Measurements from ENCODE around the gene WNT9B. TPM values are rescaled to one million over a fixed set of nuclear protein-coding genes. Genes with fewer than 3 reads are reported as not detected.

WNT9B gene
- total and polyA plus RNA-seq, 9 of the 15 experiments (the other 6 are each of a cell fraction or from before 2014, with no cell fraction given): not detected

- FAIRE-seq (no peak), ATAC-seq (no peak), DNase-seq (ENCODE audit: extremely low read depth in 1 of 4, low spot score in 3 of 4) (no peak)
- 6% methylated on average over 3 of the region's 4 CpGs for WGBS (ENCODE audit: insufficient coverage, low coverage, missing lambda C conversion rate)
- H3K36me3 ChIP-seq (ENCODE audit: control insufficient read depth, insufficient read depth, low read length): no peaks in the 10 kb centered on the region
- no peak overlapping the region for H3K27ac ChIP-seq (ENCODE audit: extremely low read depth, low read depth, low read length)
- H3K9ac ChIP-seq (ENCODE audit: insufficient read depth in 1 of 2, low read depth in 2 of 2, low read length in 2 of 2): no peak overlapping the region
- H3K79me2 ChIP-seq (ENCODE audit: control insufficient read depth, insufficient read depth, low read length): no peaks in the 10 kb centered on the region
- in situ Hi-C loops (cut with MboI): no loop called here
- BruUV-seq (replicated peaks): no TSS peak
- H3K4me3 ChIP-seq: no peak overlapping the region
- intact Hi-C loops (cut with micrococcal nuclease): loop anchor here (5.0 kb wide), 1 partner anchor 38 kb away; no protein-coding TSS in a partner anchor
- TF ChIP-seq KAT7 (CRISPR knock-in tag; IDR thresholded peaks at IDR 0.05; ENCODE audit: borderline replicate concordance) (no peak), RFX1 (IDR thresholded peaks at IDR 0.05) (peak; percentile 19; the same call in 1 of the 2 replicates), EGR1 (conservative IDR thresholded peaks at IDR 0.05) (peak; percentile 50; the same call in 1 of the 2 replicates)
- no peak overlapping the region for H2AFZ ChIP-seq (ENCODE audit: low read depth, low read length)
- peaks cover 2% of the 10 kb centered on the region for H3K9me1 ChIP-seq (ENCODE audit: control insufficient read depth, insufficient read depth, low read length)
- H4K20me1 ChIP-seq (replicated peaks; ENCODE audit: control insufficient read depth, insufficient read depth, low read length): no peaks in the 10 kb centered on the region
- no peak overlapping the region for H3K4me2 ChIP-seq (ENCODE audit: insufficient read depth, low read length)
- ChIA-PET POLR2A (interaction anchor here (0.6 kb wide), 1 partner anchor 139 kb away, joined by 3 read pairs; no protein-coding TSS in a partner anchor), CTCF (ENCODE audit: low intra/inter-chr PET ratio) (no interaction called here)
- H3K4me1 ChIP-seq (replicated peaks in 1 of 2; ENCODE audit: control insufficient read depth in 2 of 2, insufficient read depth in 2 of 2, low read length in 2 of 2): peaks cover 4 to 13% of the 10 kb centered on the region in 2 experiments; a peak in 4 of 5 replicates
- peaks cover 4 to 6% of the 10 kb centered on the region in 2 experiments; a peak in 4 of 5 replicates for H3K27me3 ChIP-seq (ENCODE audit: control insufficient read depth in 2 of 2, insufficient read depth in 2 of 2, low read length in 2 of 2)
- H3K9me3 ChIP-seq (replicated peaks; ENCODE audit: control insufficient read depth, insufficient read depth, low read depth, low read length): no peaks in the 10 kb centered on the region; the same call in 1 of the 2 replicates
These were observed 52.6 kb downstream of the WNT9B start for GRCh38 chr17:46903762-46904672.

Data from K562 (cell line).